Stimulated activated CD8-positive, alpha-beta memory T cell treated with anti-CD3 and anti-CD28 coated beads, Interleukin-12 subunit alpha, Interleukin-12 subunit beta, amount 100 ng/mL, for 24 hours (primary cell): ENCODE data around the gene HHAT.
A peak's percentile ranks its signal among the peaks of the same experiment; 100 is the strongest.
"Not testable (repeated sequence)": the region's sequence is repeated elsewhere in the genome, so short reads cannot be mapped to it uniquely, and the experiment has no call there.

Experiments
- DNase-seq: peaks from one replicate; pipeline ENCODE4 v3.0.0-alpha.2; 2020; ENCODE audit errors: extremely low read depth

The HHAT gene

GRCh38 chr1:210313921-210314320, 14.8 kb upstream of the HHAT start:
- DNase-seq: no peak

- no peak for DNase-seq
Measured at GRCh38 chr1:210315529-210315928, 13.2 kb upstream of the HHAT start.

GRCh38 chr1:210321131-210321530, 7.6 kb upstream of the HHAT start:
- no peak for DNase-seq

- no peak for DNase-seq
Measured at GRCh38 chr1:210321552-210321951, 7.2 kb upstream of the HHAT start.

GRCh38 chr1:210323957-210324356, 4.7 kb upstream of the HHAT start:
- DNase-seq: no peak

- DNase-seq: no peak
Measured at GRCh38 chr1:210325026-210325670, 3.6 kb upstream of the HHAT start.

- DNase-seq: no peak
Measured at GRCh38 chr1:210328032-210328745, 513 bp upstream of the HHAT start.

GRCh38 chr1:210330279-210330866, 1.7 kb downstream of the HHAT start:
- DNase-seq: no peak

GRCh38 chr1:210332233-210332632, 3.5 kb downstream of the HHAT start:
- DNase-seq: no peak

- peak; percentile 31 for DNase-seq
Measured at GRCh38 chr1:210332719-210333398, 4.2 kb downstream of the HHAT start.

- DNase-seq: no peak
Measured at GRCh38 chr1:210335001-210335400, 6.3 kb downstream of the HHAT start.

GRCh38 chr1:210336362-210336761, 7.7 kb downstream of the HHAT start:
- DNase-seq: no peak

- no peak for DNase-seq
Measured at GRCh38 chr1:210339500-210339899, 10.8 kb downstream of the HHAT start.

- DNase-seq: no peak
Measured at GRCh38 chr1:210340311-210340710, 11.6 kb downstream of the HHAT start.

- no peak for DNase-seq
Measured at GRCh38 chr1:210340841-210341240, 12.1 kb downstream of the HHAT start.

- no peak for DNase-seq
Measured at GRCh38 chr1:210342986-210343780, 14.5 kb downstream of the HHAT start.

GRCh38 chr1:210344706-210345105, 16.0 kb downstream of the HHAT start:
- no peak for DNase-seq

- DNase-seq: no peak
Measured at GRCh38 chr1:210347112-210347511, 18.4 kb downstream of the HHAT start.

GRCh38 chr1:210351496-210351895, 22.8 kb downstream of the HHAT start:
- DNase-seq: no peak

GRCh38 chr1:210352575-210352974, 23.9 kb downstream of the HHAT start:
- no peak for DNase-seq

GRCh38 chr1:210354305-210354704, 25.6 kb downstream of the HHAT start:
- not testable (repeated sequence) for DNase-seq

- DNase-seq: no peak
Measured at GRCh38 chr1:210358626-210359025, 29.9 kb downstream of the HHAT start.
